Peyer's patch (tissue), 4 donors: ENCODE data around the gene TTC16. TPM values are rescaled to one million over a fixed set of nuclear protein-coding genes. Genes with fewer than 3 reads are reported as not detected.

Source experiments
- DNase-seq, 3 donors: peaks; one replicate each; pipeline ENCODE4 v3.0.0-alpha.2; 2017 to 2019
- H3K27ac ChIP-seq, 4 donors: fragments of 200-600 bp; sonication (generic); one replicate each; pipeline ENCODE4 v1.5.1; 2016 to 2019
- H3K27me3 ChIP-seq, 2 donors: fragments of 200-600 bp; sonication (generic); one replicate each; pipeline ENCODE4 v1.5.1; 2019
- H3K36me3 ChIP-seq, 3 donors: fragments of 200-600 bp; sonication (generic); one replicate each; pipeline ENCODE4 v1.5.1; 2016 to 2019
- H3K4me1 ChIP-seq, 4 donors: fragments of 200-600 bp; sonication (generic); one replicate each; pipeline ENCODE4 v1.5.1; 2016 to 2019
- H3K4me3 ChIP-seq, 4 donors: fragments of 200-600 bp; sonication (generic); 1 replicate in 3 of 4; 2 replicates in 1 of 4; pipeline ENCODE4 v1.5.1; 2016 to 2019; ENCODE audit warnings: mild to moderate bottlenecking in 1 of 4
- H3K9me3 ChIP-seq, 4 donors: fragments of 200-600 bp; sonication (generic); one replicate each; pipeline ENCODE4 v1.5.1; 2016 to 2019; ENCODE audit warnings: mild to moderate bottlenecking in 1 of 4
- POLR2A ChIP-seq, 2 donors: fragments of 450-650 bp; IDR thresholded peaks; one replicate each; pipeline ENCODE4 v1.5.1; 2017; ENCODE audit warnings: antibody characterized with exemption in 2 of 2, mild to moderate bottlenecking in 2 of 2, moderate library complexity in 2 of 2
- total RNA-seq, 4 donors: library from RNA; depleted of rRNA; stranded (reverse); fragments of >200 nt; gene quantifications; one replicate each; pipeline ENCODE4 v1.1.0, GENCODE V29; 2016
- TF ChIP-seq, protein P1 (sequence below), 6 experiments: fragments of 450-650 bp in 4 of 6; fragments of 200-600 bp in 2 of 6; sonication (generic) in 1 of 6; IDR thresholded peaks; one replicate each; pipeline ENCODE4 v1.5.1; 2017 to 2019; ENCODE audit warnings: antibody characterized with exemption in 6 of 6, mild to moderate bottlenecking in 3 of 6, moderate library complexity in 1 of 6

Gene TTC16
- total RNA-seq, 4 donors from 2014 or later: not detected

DNA sequence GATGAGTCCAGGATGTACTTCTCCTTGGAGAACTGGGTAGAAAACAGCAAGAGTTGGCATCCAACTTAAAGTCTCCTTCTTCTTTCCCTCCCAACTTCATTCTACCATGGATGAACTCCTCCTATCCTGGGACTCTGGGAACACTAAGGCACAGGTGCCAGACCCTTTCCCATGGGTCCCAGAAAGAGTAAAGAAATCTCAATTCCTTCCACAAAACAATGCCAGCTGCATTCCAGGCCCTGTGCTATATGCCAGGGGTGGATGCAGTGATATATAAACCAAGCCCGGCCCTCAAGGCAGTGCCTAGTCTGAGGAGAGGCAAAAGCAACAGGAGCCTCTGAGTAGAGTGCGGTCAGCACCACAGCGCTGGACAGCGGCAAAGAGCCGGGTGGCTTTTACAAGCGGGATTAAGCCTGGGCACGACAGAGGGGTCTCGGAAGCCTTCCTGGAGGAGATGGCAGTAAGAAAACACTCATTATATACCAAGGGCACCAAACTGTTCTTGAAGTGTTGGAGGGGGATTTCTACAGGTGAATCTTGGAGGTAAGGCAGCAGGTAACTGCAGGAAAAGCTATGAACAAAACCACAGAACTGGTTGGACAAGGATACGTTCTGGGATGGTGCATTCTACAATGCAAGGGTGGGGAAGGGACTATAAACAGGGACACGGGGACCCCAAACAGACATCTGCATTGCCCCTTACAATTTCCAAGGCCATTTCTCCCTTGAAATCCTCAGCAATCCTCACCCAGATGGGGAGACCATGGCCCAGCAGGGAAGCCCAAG is 35.6 kb downstream of the TTC16 start:
- Histone ChIP-seq H3K27me3 (peaks cover 0 to 18% of the 10 kb centered on the region in 2 donors), H3K4me3 (no peak overlapping the region), H3K27ac (no peak overlapping the region), H3K4me1 (peaks cover 0 to 5% (median 0%) of the 10 kb centered on the region in 4 donors), H3K36me3 (peaks cover 0 to 16% (median 0%) of the 10 kb centered on the region in 3 donors), H3K9me3 (no peaks in the 10 kb centered on the region)
- TF ChIP-seq, protein P1, sequence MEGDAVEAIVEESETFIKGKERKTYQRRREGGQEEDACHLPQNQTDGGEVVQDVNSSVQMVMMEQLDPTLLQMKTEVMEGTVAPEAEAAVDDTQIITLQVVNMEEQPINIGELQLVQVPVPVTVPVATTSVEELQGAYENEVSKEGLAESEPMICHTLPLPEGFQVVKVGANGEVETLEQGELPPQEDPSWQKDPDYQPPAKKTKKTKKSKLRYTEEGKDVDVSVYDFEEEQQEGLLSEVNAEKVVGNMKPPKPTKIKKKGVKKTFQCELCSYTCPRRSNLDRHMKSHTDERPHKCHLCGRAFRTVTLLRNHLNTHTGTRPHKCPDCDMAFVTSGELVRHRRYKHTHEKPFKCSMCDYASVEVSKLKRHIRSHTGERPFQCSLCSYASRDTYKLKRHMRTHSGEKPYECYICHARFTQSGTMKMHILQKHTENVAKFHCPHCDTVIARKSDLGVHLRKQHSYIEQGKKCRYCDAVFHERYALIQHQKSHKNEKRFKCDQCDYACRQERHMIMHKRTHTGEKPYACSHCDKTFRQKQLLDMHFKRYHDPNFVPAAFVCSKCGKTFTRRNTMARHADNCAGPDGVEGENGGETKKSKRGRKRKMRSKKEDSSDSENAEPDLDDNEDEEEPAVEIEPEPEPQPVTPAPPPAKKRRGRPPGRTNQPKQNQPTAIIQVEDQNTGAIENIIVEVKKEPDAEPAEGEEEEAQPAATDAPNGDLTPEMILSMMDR (IDR thresholded peaks at IDR 0.05): no peak
- TF ChIP-seq POLR2A (IDR thresholded peaks at IDR 0.05): no peak
- DNase-seq: no peak

DNA sequence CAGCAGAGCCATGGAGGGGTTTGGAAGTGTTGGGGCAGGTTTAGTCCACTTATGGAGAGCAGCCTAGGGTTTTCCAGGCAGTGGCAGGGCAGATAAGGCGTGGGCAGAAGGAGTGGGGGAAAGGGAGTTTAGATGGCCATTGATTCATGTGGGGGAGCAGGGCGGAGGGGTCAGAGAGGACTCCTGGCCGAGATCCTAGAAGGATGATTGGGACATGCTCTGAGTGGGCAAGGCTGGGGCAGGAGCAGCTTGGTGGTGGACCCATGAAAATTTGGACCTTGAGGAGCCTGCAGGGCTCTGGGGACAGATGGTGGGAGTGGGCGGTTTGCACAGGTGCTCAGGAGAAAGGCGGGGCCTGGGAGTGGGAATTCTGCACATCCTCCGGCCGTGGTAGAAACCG is 37.3 kb downstream of the TTC16 start:
- Histone ChIP-seq H3K27ac (no peak overlapping the region), H3K4me1 (peaks cover 0 to 5% (median 0%) of the 10 kb centered on the region in 4 donors), H3K27me3 (peaks cover 0 to 18% of the 10 kb centered on the region in 2 donors), H3K4me3 (no peak overlapping the region), H3K9me3 (no peaks in the 10 kb centered on the region), H3K36me3 (peaks cover 0 to 16% (median 0%) of the 10 kb centered on the region in 3 donors)
- DNase-seq: no peak
- TF ChIP-seq, protein P1 (IDR thresholded peaks at IDR 0.05): no peak
- TF ChIP-seq POLR2A (IDR thresholded peaks at IDR 0.05): no peak

DNA sequence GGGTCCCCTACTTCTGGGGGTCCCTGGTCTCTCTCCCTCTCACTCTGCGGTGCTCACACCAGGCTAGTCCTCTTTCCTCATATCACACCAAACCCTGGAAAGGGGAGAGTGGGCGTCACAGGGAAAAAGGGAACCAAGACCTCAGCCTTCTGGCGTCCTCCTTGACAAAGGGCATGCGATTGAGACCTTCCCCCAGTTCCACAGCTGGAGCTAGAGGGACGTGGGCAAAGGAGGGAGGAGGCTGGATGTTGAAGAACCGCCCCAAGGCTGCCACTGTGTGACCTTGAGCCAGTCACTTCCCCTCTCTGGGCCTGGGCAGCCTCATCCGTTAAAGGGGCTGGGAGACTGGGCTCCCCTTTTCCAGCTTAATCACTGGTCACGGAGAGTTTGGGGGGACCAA is 37.7 kb downstream of the TTC16 start:
- Histone ChIP-seq H3K4me1 (peaks cover 0 to 5% (median 0%) of the 10 kb centered on the region in 4 donors), H3K4me3 (no peak overlapping the region), H3K27ac (no peak overlapping the region), H3K36me3 (peaks cover 0 to 16% (median 0%) of the 10 kb centered on the region in 3 donors), H3K9me3 (no peaks in the 10 kb centered on the region), H3K27me3 (peaks cover 0 to 18% of the 10 kb centered on the region in 2 donors)
- DNase-seq: no peak
- TF ChIP-seq POLR2A (IDR thresholded peaks at IDR 0.05): no peak
- TF ChIP-seq, protein P1 (IDR thresholded peaks at IDR 0.05): no peak

DNA sequence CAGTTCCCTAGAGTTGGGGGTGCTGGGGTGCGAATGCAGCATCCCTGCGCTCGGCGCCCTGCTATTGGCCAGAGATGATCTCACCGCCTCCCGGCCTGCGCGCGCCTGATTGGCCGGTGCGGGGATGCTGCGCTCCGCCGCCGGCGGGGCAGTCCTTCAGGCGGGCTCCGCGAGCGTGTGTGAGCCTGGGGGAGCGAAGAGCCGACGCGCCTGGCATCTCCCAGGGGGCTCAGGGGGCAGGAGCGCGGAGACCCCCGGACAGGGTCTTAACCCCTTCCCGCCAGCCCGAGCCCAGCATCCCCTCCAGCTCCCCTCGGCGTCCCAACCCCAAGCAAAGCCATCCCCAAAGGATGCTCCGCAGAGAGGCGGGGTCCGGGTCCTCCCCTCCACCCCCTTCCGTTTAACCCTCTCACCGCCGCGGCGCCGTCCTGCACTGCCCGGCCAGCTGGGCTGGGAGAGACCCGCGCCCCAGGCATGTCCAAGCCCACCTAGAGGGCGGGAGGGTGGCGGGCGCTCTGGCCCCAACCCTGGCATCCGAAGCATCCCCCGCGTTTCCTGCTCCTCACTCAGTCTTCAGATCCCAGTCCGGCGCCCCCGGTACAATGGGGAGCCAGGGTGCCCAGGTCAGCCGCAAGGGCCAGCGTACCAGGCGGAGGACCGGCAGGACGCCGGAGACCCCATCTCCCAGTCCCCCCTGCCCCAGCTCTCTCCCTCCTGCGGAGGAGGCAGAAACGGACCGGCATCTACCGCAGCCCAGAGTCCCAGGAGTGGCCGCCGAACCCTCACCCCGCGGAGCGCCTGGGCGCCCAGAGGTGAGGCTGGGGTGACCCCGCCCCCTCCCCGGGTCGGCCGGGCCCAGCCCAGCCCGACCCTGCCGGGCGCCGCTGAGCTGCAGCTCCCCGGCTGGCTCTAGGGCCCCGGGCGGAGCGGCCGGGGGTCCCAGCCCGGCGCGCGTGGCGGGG is 38.5 kb downstream of the TTC16 start:
- no peak overlapping the region for H3K27ac ChIP-seq

More for the DNA sequence above, 38.5 kb downstream of the TTC16 start:
- no peak for DNase-seq
- H3K36me3 ChIP-seq: peaks cover 0 to 10% (median 0%) of the 10 kb centered on the region in 3 donors
- H3K27me3 ChIP-seq: peaks cover 0 to 18% of the 10 kb centered on the region in 2 donors
- no peak for TF ChIP-seq POLR2A (IDR thresholded peaks at IDR 0.05)
- TF ChIP-seq, protein P1 (IDR thresholded peaks at IDR 0.05): no peak
- no peaks in the 10 kb centered on the region for H3K9me3 ChIP-seq
- no peak overlapping the region for H3K4me3 ChIP-seq
- H3K4me1 ChIP-seq: peaks cover 0 to 5% (median 0%) of the 10 kb centered on the region in 4 donors
